COLO668 (cell line): ENCODE measurements around the gene DNALI1.
"Not testable (repeated sequence)": the region's sequence is repeated elsewhere in the genome, so short reads cannot be mapped to it uniquely, and the experiment has no call there.

ENCODE experiments used
- DNase-seq: peaks from one replicate; lab custom pipeline; 2025; ENCODE audit not compliant: unreplicated experiment; lab: John Stamatoyannopoulos, UW

Gene DNALI1

GRCh38 chr1:37553927-37554808, 2.6 kb upstream of the DNALI1 start, which contains the start of gene SNIP1:
SNIP1 (minus strand) TSS chr1:37554293; CDS start chr1:37554229, 64 bp downstream.
- peak; percentile 98 for DNase-seq

DNA sequence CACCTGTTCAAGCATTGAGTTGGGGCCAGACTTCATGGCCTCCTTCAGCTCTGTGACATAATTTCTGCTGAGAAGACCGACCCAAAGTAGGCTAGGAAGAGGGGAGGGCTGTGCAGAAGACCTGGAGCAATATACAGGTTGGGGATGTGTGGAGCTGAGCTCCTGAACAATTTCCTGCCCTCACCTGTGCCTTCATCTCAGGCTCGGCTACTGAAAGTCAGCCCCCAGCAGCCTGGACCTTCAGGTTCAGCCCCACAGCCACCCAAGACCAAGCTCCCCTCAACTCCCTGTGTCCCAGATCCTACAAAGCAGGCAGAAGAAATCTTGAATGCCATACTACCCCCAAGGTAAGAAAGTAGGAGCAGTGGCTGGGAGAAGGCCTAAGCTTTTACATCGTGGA, 662 bp downstream of the DNALI1 start:
- peak; percentile 46 for DNase-seq

- no peak for DNase-seq
Observed at GRCh38 chr1:37558411-37558810, 1.7 kb downstream of the DNALI1 start.

DNA sequence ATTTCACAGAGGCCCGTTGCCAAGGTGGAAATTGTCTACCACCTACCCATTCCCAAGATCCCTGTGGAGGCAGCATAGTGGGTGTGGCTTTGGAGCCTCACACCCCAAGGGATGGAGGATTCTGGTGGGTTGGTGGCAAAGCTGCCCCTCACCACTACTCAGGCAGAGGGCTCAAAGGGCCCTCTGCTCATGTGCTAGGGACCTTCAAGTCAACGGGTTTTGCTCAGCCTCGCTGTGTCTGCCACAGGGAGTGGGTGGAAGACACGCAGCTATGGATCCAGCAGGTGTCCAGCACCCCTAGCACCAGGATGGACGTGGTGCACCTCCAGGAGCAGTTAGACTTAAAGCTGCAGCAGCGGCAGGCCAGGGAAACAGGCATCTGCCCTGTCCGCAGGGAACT, 2.3 kb downstream of the DNALI1 start:
- DNase-seq, result no peak

- DNase-seq, result not testable (repeated sequence)
Observed at GRCh38 chr1:37559957-37560379, 3.2 kb downstream of the DNALI1 start.

GRCh38 chr1:37560401-37561132, 3.8 kb downstream of the DNALI1 start:
- DNase-seq, result no peak

DNA sequence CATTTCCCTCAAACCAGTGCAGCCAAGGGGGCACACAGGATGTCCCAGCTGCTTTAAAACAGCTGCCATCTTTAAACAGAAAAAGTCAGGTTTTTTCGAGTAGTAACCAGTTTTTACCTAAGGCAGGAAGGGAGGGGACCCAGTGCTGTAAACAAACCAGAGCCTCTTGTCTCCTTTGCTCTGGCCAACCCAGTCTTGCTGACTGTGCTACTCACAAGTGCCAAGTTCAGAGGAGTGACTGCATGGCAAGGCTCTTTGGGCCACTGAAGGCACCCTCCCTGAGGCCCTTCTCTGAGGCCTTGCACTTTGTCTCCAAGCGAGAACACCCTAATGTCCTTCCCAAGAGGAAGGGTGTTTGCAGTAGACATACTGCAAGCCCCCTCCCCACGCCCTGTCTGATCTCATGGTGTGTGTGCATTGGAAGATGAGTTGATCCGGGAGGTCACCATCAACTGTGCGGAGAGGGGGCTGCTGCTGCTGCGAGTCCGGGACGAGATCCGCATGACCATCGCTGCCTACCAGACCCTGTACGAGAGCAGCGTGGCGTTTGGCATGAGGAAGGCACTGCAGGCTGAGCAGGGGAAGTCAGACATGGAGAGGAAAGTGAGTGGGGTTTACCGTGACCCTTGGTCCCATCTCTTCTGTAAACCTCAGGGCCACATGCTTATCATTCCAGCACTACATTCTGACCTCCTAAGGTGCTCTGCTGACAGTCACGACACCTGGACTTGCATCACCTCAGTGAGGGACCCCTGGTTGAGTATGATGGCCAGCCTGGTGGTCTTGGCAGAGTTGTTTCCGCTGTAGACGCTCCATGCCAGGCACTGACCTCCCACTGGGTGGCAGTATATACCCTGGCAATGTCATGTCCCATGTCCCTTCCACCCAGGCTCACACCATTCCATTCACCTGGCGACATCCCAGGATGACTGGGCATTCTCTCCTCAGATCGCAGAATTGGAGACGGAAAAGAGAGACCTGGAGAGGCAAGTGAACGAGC, 4.7 kb downstream of the DNALI1 start:
- peak; percentile 33 for DNase-seq

- no peak for DNase-seq
Observed at GRCh38 chr1:37562984-37563383, 6.2 kb downstream of the DNALI1 start.

DNA sequence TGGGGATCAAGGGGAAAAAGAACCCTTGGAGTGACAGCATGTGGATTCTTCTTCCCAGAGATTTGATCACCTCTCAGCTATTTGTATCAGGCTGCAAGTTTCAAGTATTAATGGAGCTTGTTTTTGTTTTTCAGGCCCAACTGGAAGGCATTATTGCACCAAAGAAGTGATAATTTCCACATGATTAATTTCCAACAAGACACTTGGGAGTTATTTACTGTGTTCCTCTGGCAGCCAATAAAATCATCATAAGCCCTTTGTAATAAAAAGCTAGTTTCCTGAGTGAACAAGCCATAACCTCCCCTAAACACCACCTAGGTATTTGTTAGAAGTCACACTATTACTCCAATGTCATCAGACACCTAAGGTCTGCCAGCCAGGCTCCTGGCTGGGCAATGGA, 8.2 kb downstream of the DNALI1 start:
- no peak for DNase-seq

GRCh38 chr1:37567023-37567422, 10.3 kb downstream of the DNALI1 start:
- DNase-seq, result no peak

GRCh38 chr1:37570528-37571334, 14.0 kb downstream of the DNALI1 start:
- no peak for DNase-seq

GRCh38 chr1:37574834-37575480, 18.2 kb downstream of the DNALI1 start:
- no peak for DNase-seq

GRCh38 chr1:37575692-37576091, 19.0 kb downstream of the DNALI1 start:
- no peak for DNase-seq

- not testable (repeated sequence) for DNase-seq
Observed at GRCh38 chr1:37584544-37584943, 27.8 kb downstream of the DNALI1 start.

DNA sequence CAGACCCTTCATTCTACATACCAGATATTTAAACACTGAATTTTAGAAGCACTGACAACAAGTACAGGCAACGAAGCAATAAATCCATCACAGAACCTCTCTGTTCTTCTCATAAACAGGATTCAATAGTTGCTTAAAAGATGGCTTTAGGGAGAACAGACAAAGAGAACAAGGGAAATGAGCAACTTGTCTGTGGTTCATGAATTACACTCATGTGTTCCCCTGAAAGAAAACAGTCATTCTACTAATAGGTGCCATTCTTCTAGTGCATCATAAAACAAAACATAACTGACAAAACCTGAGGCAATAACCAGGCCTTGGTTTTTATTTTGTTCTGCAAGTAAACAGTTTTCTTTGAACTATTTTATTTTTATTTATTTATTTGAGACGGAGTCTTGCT, 32.2 kb downstream of the DNALI1 start:
- no peak for DNase-seq

DNA sequence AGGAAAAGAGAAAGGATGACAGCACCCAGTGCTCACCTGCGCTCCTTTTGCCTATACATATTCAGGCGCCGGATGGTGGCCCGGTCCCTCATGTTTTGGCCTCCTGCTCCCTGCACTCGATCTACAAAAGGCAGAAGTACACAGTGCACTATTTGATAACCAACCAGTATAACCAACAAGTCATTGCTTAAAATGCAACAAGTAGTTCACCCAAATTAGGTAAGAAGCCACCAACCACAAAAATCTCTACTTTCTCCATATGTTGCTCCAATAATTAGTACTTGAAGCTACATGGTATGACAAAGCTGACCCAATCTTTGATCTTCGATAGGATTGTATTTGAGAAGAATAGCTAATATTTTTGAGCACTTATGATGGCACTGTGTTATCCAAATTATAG, 37.0 kb downstream of the DNALI1 start:
- DNase-seq, result no peak

DNA sequence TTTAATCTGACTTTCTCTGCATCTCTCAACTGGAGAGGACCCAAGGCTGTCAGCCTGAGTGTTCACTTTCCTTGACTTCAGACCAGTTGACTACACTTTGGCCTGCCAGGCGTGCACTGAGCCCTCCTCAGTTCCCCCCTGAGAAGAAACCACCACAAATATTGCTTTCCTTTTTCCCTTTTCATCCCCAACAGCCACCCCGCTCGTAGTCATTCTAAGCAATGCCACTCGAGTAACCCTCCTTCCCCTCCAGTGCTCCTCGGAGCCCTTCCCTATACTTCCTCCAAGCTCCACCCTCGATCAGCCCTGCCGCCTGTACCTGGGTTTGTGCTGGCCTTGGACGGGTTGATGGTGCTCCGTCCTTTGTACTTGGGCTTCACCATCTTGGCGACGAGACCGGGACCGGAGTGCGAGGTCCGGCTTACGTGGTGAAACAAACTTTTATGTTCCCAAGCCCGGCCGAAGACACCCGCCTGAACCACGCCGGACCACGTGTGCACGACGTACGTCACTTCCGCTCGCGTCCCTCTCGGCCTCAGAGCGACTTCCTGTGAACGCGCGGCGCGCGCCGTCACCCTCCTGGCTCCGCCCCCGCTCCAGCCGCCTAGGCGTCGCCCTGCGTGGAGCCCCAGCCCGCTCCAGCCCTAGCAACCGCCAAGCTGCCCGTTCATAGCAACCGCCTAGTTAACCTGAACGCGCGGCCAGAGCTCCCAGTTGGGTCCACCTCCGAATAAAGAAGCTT, 38.9 kb downstream of the DNALI1 start, which contains the start of gene GNL2:
Gene GNL2, minus strand, starts transcription at position 498 of the 742 bp plus-strand sequence. Its CDS starts 115 bp downstream, at position 383.
- peak; percentile 100 for DNase-seq

- DNase-seq, result no peak
Observed at GRCh38 chr1:37596182-37596667, 39.5 kb downstream of the DNALI1 start.
